Activated T-helper 17 cell treated with anti-CD3 and anti-CD28 coated beads, Interleukin-2, amount 50 U/mL, for 72 hours (primary cell): ENCODE measurements around the gene PILRA. TPM values are rescaled to one million over a fixed set of nuclear protein-coding genes. Genes with fewer than 3 reads are reported as not detected.
"Not testable (repeated sequence)": the region's sequence is repeated elsewhere in the genome, so short reads cannot be mapped to it uniquely, and the experiment has no call there.

ENCODE experiments used
- ATAC-seq: fragments of 150-1000 bp; cut with Tn5 transposase; replicated peaks from 2 replicates; pipeline ENCODE4 v1.10.0; 2021; ENCODE audit warnings: mild to moderate bottlenecking, moderate library complexity
- H3K27ac Mint-ChIP-seq: one replicate; pipeline ENCODE4 v1.8.0; 2022; ENCODE audit warnings: mixed read lengths
- H3K27me3 Mint-ChIP-seq: one replicate; pipeline ENCODE4 v1.8.0; 2022; ENCODE audit warnings: mixed read lengths
- H3K36me3 Mint-ChIP-seq: one replicate; pipeline ENCODE4 v1.8.0; 2022; ENCODE audit warnings: low read depth, mild to moderate bottlenecking, mixed read lengths
- H3K4me1 Mint-ChIP-seq: one replicate; pipeline ENCODE4 v1.8.0; 2022; ENCODE audit warnings: mixed read lengths
- H3K4me3 Mint-ChIP-seq: one replicate; pipeline ENCODE4 v1.8.0; 2022; ENCODE audit warnings: mild to moderate bottlenecking, mixed read lengths
- H3K9me3 Mint-ChIP-seq: one replicate; pipeline ENCODE4 v1.8.0; 2022; ENCODE audit warnings: mixed read lengths
- total RNA-seq, 2 donors: library from RNA; stranded (reverse); gene quantifications; one replicate each; pipeline ENCODE4 v1.2.3, GENCODE V29; 2022

The PILRA gene
- total RNA-seq, 2 donors from 2014 or later = 2.7 to 7.0 TPM

- H3K27me3 Mint-ChIP-seq = no peaks in the 10 kb centered on the region
- no peak overlapping the region for H3K4me3 Mint-ChIP-seq
- no peaks in the 10 kb centered on the region for H3K4me1 Mint-ChIP-seq
- H3K36me3 Mint-ChIP-seq = peaks cover 86% of the 10 kb centered on the region
- no peaks in the 10 kb centered on the region for H3K9me3 Mint-ChIP-seq
- no peak for ATAC-seq
- H3K27ac Mint-ChIP-seq = peak overlapping the region; percentile 72
These were observed 21.6 kb upstream of the PILRA start for GRCh38 chr7:100351657-100352058.

DNA sequence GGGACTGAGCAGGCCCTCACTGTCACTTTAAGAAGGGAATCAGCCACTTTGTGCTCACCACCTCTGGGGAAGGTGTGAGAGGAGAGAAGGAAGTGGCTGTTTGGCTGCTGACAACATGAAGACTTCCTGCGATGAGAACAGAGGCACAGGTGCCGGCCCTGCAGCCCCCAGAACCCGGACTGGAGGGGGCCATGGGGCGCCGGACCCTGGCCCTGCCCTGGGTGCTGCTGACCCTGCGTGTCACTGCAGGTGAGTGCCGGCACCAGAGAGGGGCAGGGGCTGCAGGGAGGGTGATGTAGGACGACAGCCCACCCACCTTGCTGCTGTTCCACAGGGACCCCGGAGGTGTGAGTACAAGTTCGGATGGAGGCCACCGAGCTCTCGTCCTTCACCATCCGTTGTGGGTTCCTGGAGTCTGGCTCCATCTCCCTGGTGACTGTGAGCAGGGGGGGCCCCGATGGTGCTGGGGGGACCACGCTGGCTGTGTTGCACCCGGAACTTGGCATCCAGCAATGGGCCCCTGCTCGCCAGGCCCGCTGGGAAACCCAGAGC lies 21.0 kb upstream of the PILRA start:
- not testable (repeated sequence) for H3K4me3 Mint-ChIP-seq, H3K27ac Mint-ChIP-seq, H3K4me1 Mint-ChIP-seq, H3K27me3 Mint-ChIP-seq, H3K9me3 Mint-ChIP-seq
- peak; percentile 51 for ATAC-seq
- peaks cover 83% of the 10 kb centered on the region for H3K36me3 Mint-ChIP-seq

- Mint-ChIP-seq H3K27me3 (no peaks in the 10 kb centered on the region), H3K27ac (peak overlapping the region; percentile 61), H3K36me3 (peaks cover 83% of the 10 kb centered on the region), H3K4me3 (no peak overlapping the region), H3K4me1 (no peaks in the 10 kb centered on the region), H3K9me3 (no peaks in the 10 kb centered on the region)
- ATAC-seq = peak; percentile 4
These were observed 20.2 kb upstream of the PILRA start for GRCh38 chr7:100352984-100353684.

DNA sequence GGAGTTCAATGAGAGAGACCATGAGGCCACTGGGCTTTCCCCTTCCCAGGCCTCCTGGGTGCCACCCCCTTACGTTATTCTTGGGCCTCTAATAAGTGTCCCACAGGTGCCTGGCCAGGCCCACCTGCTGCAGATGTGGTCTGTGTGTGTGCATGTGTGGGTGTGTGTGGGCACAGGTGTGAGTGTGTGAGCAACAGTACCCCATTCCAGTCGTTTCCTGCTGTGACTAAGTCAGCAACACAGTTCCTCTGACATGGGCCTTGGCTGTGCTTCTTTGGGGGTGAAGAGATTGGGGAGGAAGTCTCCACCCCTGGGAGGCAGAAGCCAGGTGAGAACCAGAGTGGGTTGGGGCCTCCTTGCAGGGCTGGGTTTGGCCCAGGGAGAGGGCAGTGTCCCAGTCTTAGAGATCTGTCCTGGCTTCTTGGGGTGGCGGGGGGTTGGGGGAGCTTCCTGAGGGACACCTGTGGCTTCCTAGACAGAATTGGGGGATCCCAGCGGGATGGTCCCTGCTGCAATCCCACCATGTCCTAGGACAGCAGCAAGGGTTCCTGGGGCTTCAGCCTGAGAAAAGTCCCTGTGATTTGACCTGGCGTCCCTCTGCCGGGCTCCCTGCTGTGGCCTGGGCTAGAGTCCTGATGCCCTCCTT lies 19.5 kb upstream of the PILRA start:
- Mint-ChIP-seq H3K27me3 (no peaks in the 10 kb centered on the region), H3K4me3 (no peak overlapping the region), H3K4me1 (no peaks in the 10 kb centered on the region), H3K27ac (peak overlapping the region; percentile 61), H3K36me3 (peaks cover 80% of the 10 kb centered on the region), H3K9me3 (no peaks in the 10 kb centered on the region)
- ATAC-seq = peak; percentile 54

DNA sequence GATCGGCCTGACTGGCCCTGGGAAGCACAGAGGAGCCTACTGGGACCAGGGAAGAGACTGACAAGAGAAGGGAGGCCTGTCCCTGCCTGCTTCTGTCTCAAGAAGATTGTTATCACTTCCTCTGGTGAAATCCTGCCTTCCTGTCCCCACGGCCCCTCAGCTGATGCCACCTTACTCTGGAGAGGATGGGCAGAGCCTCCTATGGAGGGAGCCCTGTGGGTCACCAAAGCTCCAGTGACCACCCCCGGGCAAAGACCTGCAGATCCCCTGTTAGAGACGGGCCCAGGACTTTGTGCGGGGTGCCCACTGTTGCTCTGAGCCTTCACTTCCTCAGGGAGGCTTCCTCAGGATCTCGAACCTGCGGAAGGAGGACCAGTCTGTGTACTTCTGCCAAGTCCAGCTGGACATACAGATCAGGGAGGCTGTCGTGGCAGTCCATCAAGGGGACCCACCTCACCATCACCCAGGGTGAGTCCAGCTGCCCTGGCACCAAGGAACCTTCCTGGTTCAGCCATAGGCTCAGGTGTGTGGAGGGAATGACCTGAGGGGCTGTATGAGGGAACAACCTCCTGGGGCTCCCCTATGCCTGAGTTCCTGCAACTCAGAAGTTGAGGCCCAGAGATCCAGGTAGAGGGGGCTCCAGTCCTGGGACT lies 16.7 kb upstream of the PILRA start:
- Mint-ChIP-seq H3K4me1 (peaks cover 4% of the 10 kb centered on the region), H3K36me3 (peaks cover 80% of the 10 kb centered on the region), H3K4me3 (no peak overlapping the region), H3K9me3 (no peaks in the 10 kb centered on the region), H3K27me3 (no peaks in the 10 kb centered on the region), H3K27ac (no peak overlapping the region)
- no peak for ATAC-seq

DNA sequence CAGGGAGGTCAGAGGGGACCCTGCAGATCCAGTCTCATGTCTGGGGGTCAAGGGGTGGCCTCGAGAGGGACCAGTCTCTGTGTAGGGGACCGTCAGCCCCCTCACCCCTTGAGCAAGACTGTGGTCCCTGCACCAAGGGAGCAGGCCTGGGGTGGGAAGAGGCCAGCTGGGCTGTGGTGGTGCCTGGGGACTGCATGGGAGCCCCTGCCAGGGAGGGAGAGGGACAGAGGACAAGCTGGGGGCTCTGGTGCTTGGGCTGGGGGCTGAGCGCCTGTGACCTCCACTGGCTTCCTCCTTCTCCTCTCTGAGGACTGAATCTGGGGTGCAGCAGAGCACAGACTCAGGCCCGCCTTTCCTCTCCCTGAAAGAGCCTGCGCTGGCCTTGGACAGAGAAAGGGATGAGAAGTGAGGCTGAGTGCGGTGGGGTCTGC lies 16.1 kb upstream of the PILRA start:
- H3K4me3 Mint-ChIP-seq = no peak overlapping the region
- H3K27me3 Mint-ChIP-seq = no peaks in the 10 kb centered on the region
- no peak for ATAC-seq
- H3K4me1 Mint-ChIP-seq = peaks cover 4% of the 10 kb centered on the region
- no peak overlapping the region for H3K27ac Mint-ChIP-seq
- H3K36me3 Mint-ChIP-seq = peaks cover 83% of the 10 kb centered on the region
- H3K9me3 Mint-ChIP-seq = no peaks in the 10 kb centered on the region

DNA sequence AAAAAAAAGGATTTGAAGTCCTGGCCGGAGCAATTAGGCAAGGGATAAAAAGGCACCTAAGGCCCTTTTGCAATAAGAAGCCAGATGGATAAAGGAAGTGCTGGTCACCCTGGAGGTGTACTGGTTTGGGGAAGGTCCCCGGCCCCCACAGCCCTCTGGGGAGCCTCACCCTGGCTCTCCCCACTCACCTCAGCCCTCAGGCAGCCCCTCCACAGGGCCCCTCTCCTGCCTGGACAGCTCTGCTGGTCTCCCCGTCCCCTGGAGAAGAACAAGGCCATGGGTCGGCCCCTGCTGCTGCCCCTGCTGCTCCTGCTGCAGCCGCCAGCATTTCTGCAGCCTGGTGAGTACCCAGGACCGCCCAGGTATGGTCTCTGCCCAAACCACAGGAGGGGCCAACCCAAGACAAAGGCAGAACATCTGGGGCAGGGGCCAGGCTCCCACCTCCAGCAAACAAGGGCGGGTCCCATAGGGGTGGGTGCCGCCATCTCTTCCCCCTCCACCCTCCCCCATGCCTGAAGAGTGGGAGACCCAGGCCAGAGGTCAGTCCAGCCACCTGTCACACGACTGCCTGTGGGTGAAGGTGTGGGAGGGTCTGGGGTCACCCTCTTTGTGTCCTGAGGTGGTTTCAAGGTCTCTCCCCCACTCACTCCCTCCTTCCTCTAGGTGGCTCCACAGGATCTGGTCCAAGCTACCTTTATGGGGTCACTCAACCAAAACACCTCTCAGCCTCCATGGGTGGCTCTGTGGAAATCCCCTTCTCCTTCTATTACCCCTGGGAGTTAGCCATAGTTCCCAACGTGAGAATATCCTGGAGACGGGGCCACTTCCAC lies 15.0 kb upstream of the PILRA start, which contains the start of gene PILRB:
Gene PILRB (plus strand): TSS at position 91 of the 830 bp plus-strand sequence. CDS start 186 bp downstream, at position 277.
- no peak for ATAC-seq
- no peak within 1 kb of the TSS for H3K4me3 Mint-ChIP-seq
- H3K27me3 Mint-ChIP-seq = no peaks in the 10 kb centered on the region
- H3K4me1 Mint-ChIP-seq = peaks cover 4% of the 10 kb centered on the region
- peaks cover 86% of the 10 kb centered on the region for H3K36me3 Mint-ChIP-seq
- H3K27ac Mint-ChIP-seq = no peak within 1 kb of the TSS
- H3K9me3 Mint-ChIP-seq = no peaks in the 10 kb centered on the region

DNA sequence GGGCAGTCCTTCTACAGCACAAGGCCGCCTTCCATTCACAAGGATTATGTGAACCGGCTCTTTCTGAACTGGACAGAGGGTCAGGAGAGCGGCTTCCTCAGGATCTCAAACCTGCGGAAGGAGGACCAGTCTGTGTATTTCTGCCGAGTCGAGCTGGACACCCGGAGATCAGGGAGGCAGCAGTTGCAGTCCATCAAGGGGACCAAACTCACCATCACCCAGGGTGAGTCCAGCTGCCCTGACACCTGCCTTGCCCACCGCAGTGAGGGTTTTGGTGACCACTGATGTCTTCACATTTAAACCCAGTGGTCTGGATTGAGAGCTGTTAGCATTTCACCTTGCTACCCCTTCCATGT lies 14.5 kb upstream of the PILRA start:
- H3K4me3 Mint-ChIP-seq = no peak overlapping the region
- no peak overlapping the region for H3K27ac Mint-ChIP-seq
- no peaks in the 10 kb centered on the region for H3K9me3 Mint-ChIP-seq
- peaks cover 4% of the 10 kb centered on the region for H3K4me1 Mint-ChIP-seq
- no peaks in the 10 kb centered on the region for H3K27me3 Mint-ChIP-seq
- peaks cover 86% of the 10 kb centered on the region for H3K36me3 Mint-ChIP-seq
- no peak for ATAC-seq

DNA sequence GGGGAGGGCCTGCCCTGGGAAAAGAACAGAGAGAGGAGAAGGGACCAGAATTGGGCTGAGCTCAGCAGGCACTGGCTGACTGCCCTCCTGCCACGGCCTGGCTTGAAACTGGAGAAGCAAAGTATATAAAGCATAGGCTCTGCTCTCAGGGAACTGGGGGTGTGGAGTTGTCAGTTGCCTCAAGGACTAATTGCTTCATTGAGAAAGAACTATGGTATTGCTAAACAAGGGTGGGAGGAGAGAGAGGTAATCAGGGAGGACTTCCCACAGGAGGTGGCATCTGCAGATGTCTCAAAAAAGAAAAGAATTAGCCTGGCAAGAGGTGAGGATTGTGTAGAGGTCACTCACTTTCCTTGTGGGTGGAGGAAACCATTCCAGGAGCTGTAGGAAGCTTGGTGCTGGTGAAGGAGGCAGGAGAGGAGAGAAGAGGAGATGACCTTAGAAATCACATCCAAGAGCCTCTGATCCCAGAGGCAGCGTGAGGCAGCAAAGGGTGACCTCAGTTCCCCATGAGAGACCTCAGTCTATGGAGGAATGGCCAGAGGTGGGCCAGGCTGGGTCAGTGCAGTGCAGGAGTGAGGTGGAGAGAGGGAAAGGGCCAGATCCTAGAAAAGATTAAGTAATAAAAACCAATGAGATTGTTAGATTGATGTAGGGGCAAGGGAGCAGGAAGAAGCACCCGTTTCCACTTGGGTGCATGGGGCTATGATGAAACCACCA lies 13.0 kb upstream of the PILRA start:
- H3K4me1 Mint-ChIP-seq = peaks cover 14% of the 10 kb centered on the region
- H3K27ac Mint-ChIP-seq = no peak overlapping the region
- H3K36me3 Mint-ChIP-seq = peaks cover 82% of the 10 kb centered on the region
- no peaks in the 10 kb centered on the region for H3K9me3 Mint-ChIP-seq
- no peaks in the 10 kb centered on the region for H3K27me3 Mint-ChIP-seq
- H3K4me3 Mint-ChIP-seq = no peak overlapping the region
- ATAC-seq = no peak

DNA sequence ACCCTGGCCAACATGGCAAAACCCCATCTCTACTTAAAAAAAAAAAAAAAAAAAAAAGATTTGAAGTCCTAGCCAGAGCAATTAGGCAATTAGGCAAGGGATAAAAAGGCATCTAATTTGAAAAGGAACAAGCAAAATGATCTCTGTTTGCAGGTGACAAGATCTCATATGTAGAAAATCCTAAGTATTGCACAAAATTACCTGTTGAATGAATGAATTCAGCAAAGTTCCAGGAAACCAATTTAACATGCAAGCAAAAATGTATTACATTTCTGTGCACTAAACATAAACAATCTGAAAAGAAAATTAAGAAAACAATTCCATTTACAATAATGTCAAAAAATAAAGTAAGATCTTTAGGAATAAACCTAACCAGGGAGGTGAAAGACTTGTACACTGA lies 10.2 kb upstream of the PILRA start:
- no peaks in the 10 kb centered on the region for H3K27me3 Mint-ChIP-seq
- peaks cover 28% of the 10 kb centered on the region for H3K4me1 Mint-ChIP-seq
- no peak overlapping the region for H3K4me3 Mint-ChIP-seq
- no peak for ATAC-seq
- H3K36me3 Mint-ChIP-seq = peaks cover 83% of the 10 kb centered on the region
- H3K27ac Mint-ChIP-seq = no peak overlapping the region
- no peaks in the 10 kb centered on the region for H3K9me3 Mint-ChIP-seq

DNA sequence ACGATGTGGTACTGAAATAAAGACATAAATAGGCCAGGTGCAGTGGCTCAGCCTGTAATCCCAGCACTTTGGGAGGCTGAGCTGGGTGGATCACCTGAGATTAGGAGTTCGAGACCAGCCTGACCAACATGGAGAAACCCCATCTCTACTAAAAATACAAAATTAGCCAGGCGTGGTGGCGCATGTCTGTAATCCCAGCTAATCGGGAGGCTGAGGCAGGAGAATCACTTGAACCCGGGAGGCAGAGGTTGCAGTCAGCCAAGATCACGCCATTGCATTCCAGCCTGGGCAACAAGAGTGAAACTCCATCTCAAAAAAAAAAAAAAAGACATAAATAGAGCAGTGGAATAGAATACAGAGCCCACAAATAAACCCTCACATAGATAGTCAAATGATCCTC lies 9.5 kb upstream of the PILRA start:
- peaks cover 28% of the 10 kb centered on the region for H3K4me1 Mint-ChIP-seq
- not testable (repeated sequence) for H3K27me3 Mint-ChIP-seq, H3K4me3 Mint-ChIP-seq, ATAC-seq, H3K9me3 Mint-ChIP-seq, H3K27ac Mint-ChIP-seq
- peaks cover 78% of the 10 kb centered on the region for H3K36me3 Mint-ChIP-seq

- no peak overlapping the region for H3K27ac Mint-ChIP-seq
- ATAC-seq = no peak
- peaks cover 28% of the 10 kb centered on the region for H3K4me1 Mint-ChIP-seq
- no peaks in the 10 kb centered on the region for H3K27me3 Mint-ChIP-seq
- H3K4me3 Mint-ChIP-seq = no peak overlapping the region
- H3K36me3 Mint-ChIP-seq = peaks cover 71% of the 10 kb centered on the region
- H3K9me3 Mint-ChIP-seq = no peaks in the 10 kb centered on the region
These were observed 8.8 kb upstream of the PILRA start for GRCh38 chr7:100364480-100364879.

DNA sequence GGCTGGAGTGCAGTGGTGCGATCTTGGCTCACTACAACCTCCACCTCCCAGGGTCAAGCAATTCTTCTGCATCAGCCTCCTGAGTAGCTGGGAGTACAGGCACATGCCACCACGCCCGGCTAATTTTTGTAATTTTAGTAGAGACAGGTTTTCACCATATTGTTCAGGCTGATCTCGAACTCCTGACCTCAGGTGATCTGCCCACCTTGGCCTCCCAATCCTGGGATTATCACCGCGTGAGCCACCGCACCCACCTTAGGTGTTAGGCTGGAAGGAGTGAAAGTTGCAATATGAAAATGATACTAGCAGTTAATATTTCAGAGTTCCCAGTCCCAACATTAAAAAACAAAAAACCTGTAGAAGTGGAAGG lies 7.3 kb upstream of the PILRA start:
- H3K4me3 Mint-ChIP-seq = peak overlapping the region; percentile 57
- peaks cover 56% of the 10 kb centered on the region for H3K36me3 Mint-ChIP-seq
- peaks cover 24% of the 10 kb centered on the region for H3K4me1 Mint-ChIP-seq
- not testable (repeated sequence) for ATAC-seq, H3K27me3 Mint-ChIP-seq, H3K9me3 Mint-ChIP-seq
- peak overlapping the region; percentile 78 for H3K27ac Mint-ChIP-seq
